GM12801 (cell line): ENCODE data around the gene HDGFL1.

Experiments used
- TF ChIP-seq, protein P1 (sequence below): IDR thresholded peaks from one replicate; pipeline ENCODE4 v1.5.1; 2011; ENCODE audit warnings: control low read depth; ENCODE audit not compliant: insufficient read length; ENCODE audit errors: extremely low read depth

Gene HDGFL1

GRCh38 chr6:22569281-22570184 is at the start of gene HDGFL1:
Gene HDGFL1 (plus strand): TSS chr6:22569566. CDS start chr6:22569576, 10 bp downstream.
- TF ChIP-seq, protein P1, sequence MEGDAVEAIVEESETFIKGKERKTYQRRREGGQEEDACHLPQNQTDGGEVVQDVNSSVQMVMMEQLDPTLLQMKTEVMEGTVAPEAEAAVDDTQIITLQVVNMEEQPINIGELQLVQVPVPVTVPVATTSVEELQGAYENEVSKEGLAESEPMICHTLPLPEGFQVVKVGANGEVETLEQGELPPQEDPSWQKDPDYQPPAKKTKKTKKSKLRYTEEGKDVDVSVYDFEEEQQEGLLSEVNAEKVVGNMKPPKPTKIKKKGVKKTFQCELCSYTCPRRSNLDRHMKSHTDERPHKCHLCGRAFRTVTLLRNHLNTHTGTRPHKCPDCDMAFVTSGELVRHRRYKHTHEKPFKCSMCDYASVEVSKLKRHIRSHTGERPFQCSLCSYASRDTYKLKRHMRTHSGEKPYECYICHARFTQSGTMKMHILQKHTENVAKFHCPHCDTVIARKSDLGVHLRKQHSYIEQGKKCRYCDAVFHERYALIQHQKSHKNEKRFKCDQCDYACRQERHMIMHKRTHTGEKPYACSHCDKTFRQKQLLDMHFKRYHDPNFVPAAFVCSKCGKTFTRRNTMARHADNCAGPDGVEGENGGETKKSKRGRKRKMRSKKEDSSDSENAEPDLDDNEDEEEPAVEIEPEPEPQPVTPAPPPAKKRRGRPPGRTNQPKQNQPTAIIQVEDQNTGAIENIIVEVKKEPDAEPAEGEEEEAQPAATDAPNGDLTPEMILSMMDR: no peak

DNA sequence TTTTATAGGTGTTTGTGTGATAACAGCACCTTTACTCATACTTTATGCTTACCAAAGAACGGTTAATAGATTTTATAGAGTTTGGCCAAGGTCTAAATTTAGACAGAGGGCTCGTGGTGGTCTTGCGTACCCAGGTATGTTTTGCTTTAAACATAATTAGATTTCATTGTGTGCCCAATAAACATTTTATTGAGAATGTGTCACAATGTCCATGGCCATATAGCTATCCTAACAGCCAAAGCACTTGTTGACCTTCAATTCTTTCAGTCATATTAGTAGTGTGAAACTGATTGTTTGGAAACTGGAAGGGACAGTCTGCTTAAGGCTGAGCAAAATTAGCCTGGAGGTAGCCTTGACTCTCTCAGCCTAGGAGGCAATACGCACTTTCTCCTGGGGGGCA is 48.3 kb upstream of the HDGFL1 start:
- TF ChIP-seq, protein P1: no peak

DNA sequence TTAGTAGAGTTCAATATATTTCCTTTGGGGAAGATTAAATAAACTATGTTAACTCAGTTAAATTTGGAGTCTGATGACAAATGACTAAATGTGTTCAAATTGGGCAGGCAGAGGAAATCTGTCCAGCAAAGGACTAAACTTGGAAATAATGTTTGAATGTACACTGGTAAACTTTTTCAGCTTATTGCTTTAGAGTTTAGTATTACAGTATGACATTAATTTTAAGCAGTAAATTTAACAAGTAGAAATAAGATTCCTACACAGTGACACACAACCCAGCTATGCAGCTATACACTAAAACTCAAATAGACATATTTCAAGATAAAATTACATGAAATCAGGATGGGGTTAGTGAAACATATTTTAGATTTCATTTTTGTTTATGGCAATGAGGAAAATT is 42.6 kb upstream of the HDGFL1 start:
- TF ChIP-seq, protein P1: no peak

- TF ChIP-seq, protein P1: no peak
These were observed 39.5 kb upstream of the HDGFL1 start for GRCh38 chr6:22529866-22530265.

DNA sequence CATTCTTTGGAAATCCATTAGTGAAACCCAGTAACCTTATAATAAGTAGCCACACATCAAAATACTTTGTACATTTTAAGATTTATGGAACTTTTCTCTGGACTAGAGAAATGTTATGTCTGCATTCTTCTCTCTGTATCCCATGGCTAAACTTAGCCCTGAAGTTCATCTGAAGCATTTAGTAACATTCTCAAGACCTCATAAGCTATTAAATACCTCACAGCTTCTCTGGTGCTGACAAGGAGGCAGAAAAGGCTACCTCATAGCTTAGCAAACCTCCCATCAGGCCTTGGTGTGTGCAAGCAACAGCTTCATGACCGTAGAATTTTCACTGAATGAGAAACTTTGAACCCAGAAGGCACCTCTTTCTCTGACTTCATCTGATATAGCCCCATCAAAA is 38.9 kb upstream of the HDGFL1 start:
- TF ChIP-seq, protein P1: no peak

- TF ChIP-seq, protein P1: no peak
These were observed 33.2 kb upstream of the HDGFL1 start for GRCh38 chr6:22536122-22536521.

DNA sequence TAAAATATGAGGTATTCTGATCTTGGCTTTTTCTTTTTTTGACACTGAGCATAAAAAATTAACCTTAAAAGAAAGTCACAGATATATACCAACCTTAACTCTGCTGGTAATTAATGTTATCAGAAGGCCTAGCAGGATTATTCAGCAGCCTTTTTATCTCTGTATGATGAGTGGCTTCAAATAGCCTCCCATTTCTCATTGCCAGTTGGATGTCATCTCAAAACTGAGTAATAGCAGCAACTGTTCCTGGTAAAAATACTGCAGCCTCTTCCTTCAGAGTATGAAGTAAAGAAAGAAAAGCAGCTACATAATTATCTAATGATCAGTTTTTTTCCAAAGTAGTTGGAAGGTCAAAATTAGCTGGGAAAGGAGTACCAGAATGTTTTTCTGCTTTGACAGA is 24.9 kb upstream of the HDGFL1 start:
- TF ChIP-seq, protein P1: no peak
